H9 (cell line): Measurements from ENCODE around the gene EPB41L5. TPM values are rescaled to one million over a fixed set of nuclear protein-coding genes. Genes with fewer than 3 reads are reported as not detected.

Source experiments
- DNase-seq: peaks from one replicate; pipeline ENCODE4 v3.0.0-alpha.2; 2017
- H2AFZ ChIP-seq: one replicate; pipeline ENCODE4 v1.6.1; 2013; ENCODE audit warnings: mild to moderate bottlenecking, low read length, control low read depth, moderate library complexity
- H2AK5ac ChIP-seq: 2 replicates; pipeline ENCODE4 v1.6.1; 2013; ENCODE audit warnings: low read length, control low read depth, mixed read lengths; ENCODE audit not compliant: insufficient read length
- H2BK120ac ChIP-seq: one replicate; pipeline ENCODE4 v1.6.1; 2013; ENCODE audit warnings: low read depth, mild to moderate bottlenecking, low read length, control low read depth, inconsistent platforms; ENCODE audit not compliant: poor library complexity, severe bottlenecking
- H2BK12ac ChIP-seq: 2 replicates; pipeline ENCODE4 v1.6.1; 2013; ENCODE audit warnings: low read length, control low read depth, mixed read lengths, low read depth; ENCODE audit not compliant: insufficient read length
- H2BK15ac ChIP-seq: 2 replicates; pipeline ENCODE4 v1.6.1; 2013; ENCODE audit warnings: low read depth, low read length, control low read depth
- H2BK20ac ChIP-seq: one replicate; pipeline ENCODE4 v1.6.1; 2013; ENCODE audit warnings: low read depth, mild to moderate bottlenecking, low read length, control low read depth, inconsistent platforms; ENCODE audit not compliant: poor library complexity, severe bottlenecking
- H2BK5ac ChIP-seq: 2 replicates; pipeline ENCODE4 v1.6.1; 2013; ENCODE audit warnings: low read length, control low read depth, mixed read lengths; ENCODE audit not compliant: insufficient read length
- H3K14ac ChIP-seq: 2 replicates; pipeline ENCODE4 v1.6.1; 2013; ENCODE audit warnings: low read length, control low read depth; ENCODE audit not compliant: insufficient read depth
- H3K18ac ChIP-seq: 2 replicates; pipeline ENCODE4 v1.6.1; 2013; ENCODE audit warnings: low read depth, mild to moderate bottlenecking, mixed read lengths, low read length, control low read depth; ENCODE audit not compliant: insufficient read length
- H3K23ac ChIP-seq: 2 replicates; pipeline ENCODE4 v1.6.1; 2013; ENCODE audit warnings: low read length, control low read depth, mixed read lengths, low read depth; ENCODE audit not compliant: insufficient read length
- H3K23me2 ChIP-seq: 2 replicates; pipeline ENCODE4 v1.6.1; 2013; ENCODE audit warnings: low read depth, mild to moderate bottlenecking, mixed read lengths, low read length, control low read depth; ENCODE audit not compliant: insufficient read length, poor library complexity, severe bottlenecking
- H3K27ac ChIP-seq: 2 replicates; pipeline ENCODE4 v1.5.1; 2013; ENCODE audit warnings: low read length, control low read depth, mixed read lengths, low read depth; ENCODE audit not compliant: insufficient read length
- H3K27me3 ChIP-seq: 2 replicates; pipeline ENCODE4 v1.6.1; 2013; ENCODE audit warnings: low read length, control low read depth, inconsistent platforms; ENCODE audit not compliant: insufficient read depth
- H3K4ac ChIP-seq: 2 replicates; pipeline ENCODE4 v1.6.1; 2013; ENCODE audit warnings: low read depth, mild to moderate bottlenecking, control low read depth, inconsistent platforms, low read length, moderate library complexity
- H3K4me1 ChIP-seq: 2 replicates; pipeline ENCODE4 v1.6.1; 2013; ENCODE audit warnings: low read length, control low read depth, inconsistent platforms; ENCODE audit not compliant: insufficient read depth
- H3K4me2 ChIP-seq: 2 replicates; pipeline ENCODE4 v1.6.1; 2013; ENCODE audit warnings: low read length, control low read depth, mixed read lengths; ENCODE audit not compliant: insufficient read length, insufficient read depth
- H3K56ac ChIP-seq: 2 replicates; pipeline ENCODE4 v1.6.1; 2013; ENCODE audit warnings: low read depth, mild to moderate bottlenecking, mixed read lengths, low read length, control low read depth; ENCODE audit not compliant: insufficient read length
- H3K79me1 ChIP-seq: 2 replicates; pipeline ENCODE4 v1.6.1; 2013; ENCODE audit warnings: low read depth, mild to moderate bottlenecking, moderate library complexity, low read length, control low read depth, inconsistent platforms; ENCODE audit not compliant: insufficient read depth, poor library complexity, severe bottlenecking
- H3K79me2 ChIP-seq: 2 replicates; pipeline ENCODE4 v1.6.1; 2013; ENCODE audit warnings: low read length, control low read depth, inconsistent platforms; ENCODE audit not compliant: insufficient read depth
- H3K9ac ChIP-seq: 2 replicates; pipeline ENCODE4 v1.6.1; 2013; ENCODE audit warnings: low read length, control low read depth, mixed read lengths; ENCODE audit not compliant: insufficient read length; ENCODE audit errors: extremely low read depth
- H3K9me3 ChIP-seq: one replicate; pipeline ENCODE4 v1.6.1; 2013; ENCODE audit warnings: low read depth, low read length, inconsistent platforms; ENCODE audit not compliant: control insufficient read depth
- H3T11ph ChIP-seq: one replicate; pipeline ENCODE4 v1.6.1; 2013; ENCODE audit warnings: mild to moderate bottlenecking, low read length, control low read depth, inconsistent platforms
- H4K20me1 ChIP-seq: one replicate; pipeline ENCODE4 v1.6.1; 2013; ENCODE audit not compliant: control insufficient read depth, insufficient read length, insufficient read depth
- H4K5ac ChIP-seq: 2 replicates; pipeline ENCODE4 v1.6.1; 2013; ENCODE audit warnings: low read depth, mild to moderate bottlenecking, mixed read lengths, low read length, control low read depth; ENCODE audit not compliant: insufficient read length
- H4K8ac ChIP-seq: replicated peaks from 2 replicates; pipeline ENCODE4 v1.6.1; 2013; ENCODE audit warnings: low read length, control low read depth, mixed read lengths, low read depth; ENCODE audit not compliant: insufficient read length
- H4K91ac ChIP-seq: 2 replicates; pipeline ENCODE4 v1.6.1; 2013; ENCODE audit warnings: low read depth, mild to moderate bottlenecking, moderate library complexity, mixed read lengths, low read length, control low read depth; ENCODE audit not compliant: insufficient read length
- H3K27ac Mint-ChIP-seq, 3 experiments: 2 replicates in 2 of 3; 3 replicates in 1 of 3; pipeline ENCODE4 v1.8.0; 2020 to 2021; ENCODE audit warnings: mixed read lengths in 3 of 3, mild to moderate bottlenecking in 1 of 3, moderate library complexity in 1 of 3
- H3K27me3 Mint-ChIP-seq: 2 replicates; pipeline ENCODE4 v1.8.0; 2021; ENCODE audit warnings: low read depth, mild to moderate bottlenecking, moderate library complexity, mixed read lengths
- H3K36me3 Mint-ChIP-seq, 3 experiments: 2 replicates in 2 of 3; 3 replicates in 1 of 3; pipeline ENCODE4 v1.8.0; 2020 to 2021; ENCODE audit warnings: low read depth in 3 of 3, mixed read lengths in 3 of 3; ENCODE audit not compliant: insufficient read depth in 1 of 3
- H3K4me1 Mint-ChIP-seq, 2 experiments: 2 replicates each; pipeline ENCODE4 v1.8.0; 2020; ENCODE audit warnings: mixed read lengths in 2 of 2
- H3K4me3 Mint-ChIP-seq, 2 experiments: 2 replicates in 1 of 2; 3 replicates in 1 of 2; pipeline ENCODE4 v1.8.0; 2020 to 2021; ENCODE audit warnings: mild to moderate bottlenecking in 2 of 2, mixed read lengths in 2 of 2, moderate library complexity in 1 of 2
- H3K9me3 Mint-ChIP-seq, 2 experiments: 2 replicates in 1 of 2; 3 replicates in 1 of 2; pipeline ENCODE4 v1.8.0; 2020; ENCODE audit warnings: mild to moderate bottlenecking in 2 of 2, mixed read lengths in 2 of 2, moderate library complexity in 1 of 2
- CTCF ChIP-seq: fragments of 200-600 bp; sonication (generic); conservative IDR thresholded peaks from 3 replicates; pipeline ENCODE4 v1.8.0; 2021; ENCODE audit warnings: antibody characterized with exemption, mild to moderate bottlenecking
- WGBS: extraction: QIAGEN DNeasy Blood & Tissue Kit; methylation state at CpG from one replicate; pipeline ENCODE4 v1.1.7; 2013; ENCODE audit warnings: missing lambda C conversion rate, low lambda C conversion rate, mixed read lengths; ENCODE audit not compliant: insufficient read length; ENCODE audit errors: extremely low coverage; 5-methylcytosine and 5-hydroxymethylcytosine counted together
- total RNA-seq: library from RNA; stranded (reverse); gene quantifications from 2 replicates; pipeline ENCODE4 v1.2.1, GENCODE V29; 2021

Gene EPB41L5
- total RNA-seq, 1 experiment from 2014 or later, result 40.4 TPM

- Histone ChIP-seq H2AK5ac (no peak overlapping the region), H4K5ac (no peak overlapping the region), H2BK15ac (no peak overlapping the region; the same call in 1 of the 2 replicates), H2AFZ (no peak overlapping the region), H3K14ac (no peak overlapping the region), H2BK120ac (no peak overlapping the region), H3K9ac (no peak overlapping the region), H3K23ac (no peak overlapping the region), H4K8ac (no peak overlapping the region), H3K18ac (no peak overlapping the region), H3K79me1 (no peaks in the 10 kb centered on the region), H3K56ac (no peak overlapping the region), H3K23me2 (no peaks in the 10 kb centered on the region), H3K4ac (no peak overlapping the region), H3T11ph (no peak overlapping the region), H3K9me3 (no peaks in the 10 kb centered on the region), H3K4me1 (peaks cover 5% of the 10 kb centered on the region; the same call in 1 of the 2 replicates), H3K27me3 (no peaks in the 10 kb centered on the region), H3K27ac (no peak overlapping the region), H2BK12ac (no peak overlapping the region), H2BK20ac (no peak overlapping the region), H4K91ac (no peak overlapping the region), H4K20me1 (no peaks in the 10 kb centered on the region), H2BK5ac (no peak overlapping the region), H3K4me2 (no peak overlapping the region), H3K79me2 (no peaks in the 10 kb centered on the region)
- Mint-ChIP-seq H3K27ac (no peak overlapping the region; a peak in 1 of 7 replicates), H3K4me1 (peaks cover 11 to 16% of the 10 kb centered on the region in 2 experiments), H3K27me3 (no peaks in the 10 kb centered on the region), H3K4me3 (no peak overlapping the region), H3K36me3 (peaks cover 3 to 20% (median 5%) of the 10 kb centered on the region in 3 experiments; a peak in 6 of 7 replicates), H3K9me3 (no peaks in the 10 kb centered on the region; a peak in 1 of 5 replicates)
- TF ChIP-seq CTCF, result no peak
- DNase-seq, result no peak
- WGBS, result no CpG with 5 or more reads among the region's 4 CpGs
Measured at GRCh38 chr2:120034621-120035020, 21.7 kb downstream of the EPB41L5 start.
